ENCODE results near the gene TRIM6. TPM values are rescaled to one million over a fixed set of nuclear protein-coding genes. Genes with fewer than 3 reads are reported as not detected.

TRIM6 gene
- total RNA-seq, 1 experiment from 2014 or later: 30.2 TPM

DNA sequence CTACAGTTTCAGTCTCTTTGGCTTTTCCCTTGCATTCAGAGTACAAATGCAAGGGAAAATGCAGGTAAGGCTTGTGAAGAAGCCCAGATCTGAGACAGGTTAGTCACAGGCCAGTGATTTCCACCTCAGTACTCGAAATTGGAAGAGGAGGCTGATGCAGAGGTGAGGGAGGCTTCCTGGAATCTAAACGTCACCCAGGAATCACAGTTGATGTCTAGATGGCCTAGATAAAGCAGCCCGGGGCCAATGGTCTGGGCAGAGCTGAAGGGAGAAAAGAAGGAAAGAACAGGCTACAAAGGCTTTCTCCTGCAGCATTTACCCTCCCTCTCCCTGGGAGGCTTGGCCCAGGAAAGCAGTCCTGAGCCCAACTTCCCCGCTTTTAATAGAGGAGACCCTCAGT is 8.5 kb downstream of the TRIM6 start (continued):
- TF ChIP-seq, protein P1, sequence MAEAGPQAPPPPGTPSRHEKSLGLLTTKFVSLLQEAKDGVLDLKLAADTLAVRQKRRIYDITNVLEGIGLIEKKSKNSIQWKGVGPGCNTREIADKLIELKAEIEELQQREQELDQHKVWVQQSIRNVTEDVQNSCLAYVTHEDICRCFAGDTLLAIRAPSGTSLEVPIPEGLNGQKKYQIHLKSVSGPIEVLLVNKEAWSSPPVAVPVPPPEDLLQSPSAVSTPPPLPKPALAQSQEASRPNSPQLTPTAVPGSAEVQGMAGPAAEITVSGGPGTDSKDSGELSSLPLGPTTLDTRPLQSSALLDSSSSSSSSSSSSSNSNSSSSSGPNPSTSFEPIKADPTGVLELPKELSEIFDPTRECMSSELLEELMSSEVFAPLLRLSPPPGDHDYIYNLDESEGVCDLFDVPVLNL (CRISPR knock-in tag; IDR thresholded peaks at IDR 0.05; ENCODE audit: borderline replicate concordance, low read depth): no peak
- TF ChIP-seq, protein P2, sequence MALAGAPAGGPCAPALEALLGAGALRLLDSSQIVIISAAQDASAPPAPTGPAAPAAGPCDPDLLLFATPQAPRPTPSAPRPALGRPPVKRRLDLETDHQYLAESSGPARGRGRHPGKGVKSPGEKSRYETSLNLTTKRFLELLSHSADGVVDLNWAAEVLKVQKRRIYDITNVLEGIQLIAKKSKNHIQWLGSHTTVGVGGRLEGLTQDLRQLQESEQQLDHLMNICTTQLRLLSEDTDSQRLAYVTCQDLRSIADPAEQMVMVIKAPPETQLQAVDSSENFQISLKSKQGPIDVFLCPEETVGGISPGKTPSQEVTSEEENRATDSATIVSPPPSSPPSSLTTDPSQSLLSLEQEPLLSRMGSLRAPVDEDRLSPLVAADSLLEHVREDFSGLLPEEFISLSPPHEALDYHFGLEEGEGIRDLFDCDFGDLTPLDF (CRISPR knock-in tag; IDR thresholded peaks at IDR 0.05): no peak
- TF ChIP-seq, protein P3, sequence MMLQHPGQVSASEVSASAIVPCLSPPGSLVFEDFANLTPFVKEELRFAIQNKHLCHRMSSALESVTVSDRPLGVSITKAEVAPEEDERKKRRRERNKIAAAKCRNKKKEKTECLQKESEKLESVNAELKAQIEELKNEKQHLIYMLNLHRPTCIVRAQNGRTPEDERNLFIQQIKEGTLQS (CRISPR knock-in tag; conservative IDR thresholded peaks at IDR 0.05): no peak

DNA sequence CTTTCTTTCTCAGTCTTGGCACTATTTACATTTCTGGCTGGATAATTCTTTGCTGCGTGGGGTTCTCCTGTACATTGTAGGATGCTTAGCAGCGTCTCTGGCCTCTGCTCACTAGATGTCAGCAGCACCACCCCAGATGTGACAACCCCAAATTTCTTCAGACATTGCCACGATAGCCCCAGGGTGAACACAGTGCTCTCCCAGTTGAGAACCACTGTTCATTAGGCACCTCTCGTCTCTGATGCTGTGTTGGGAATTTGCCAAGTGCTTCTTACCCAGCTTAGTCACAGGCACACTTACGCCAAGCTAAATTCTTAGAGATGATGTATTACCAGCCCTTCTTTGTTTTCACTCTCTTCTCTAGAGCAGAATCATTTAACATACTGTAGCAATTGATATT is 9.4 kb downstream of the TRIM6 start:
- H3K36me3 Mint-ChIP-seq: peaks cover 70% of the 10 kb centered on the region
- H3K9me3 Mint-ChIP-seq: no peaks in the 10 kb centered on the region
- TF ChIP-seq ERG (CRISPR knock-in tag; IDR thresholded peaks at IDR 0.05) (no peak), TP53 (CRISPR knock-in tag; IDR thresholded peaks at IDR 0.05) (no peak), ZNF396 (CRISPR knock-in tag; IDR thresholded peaks at IDR 0.05; ENCODE audit: borderline replicate concordance) (no peak), ZNF416 (CRISPR knock-in tag; IDR thresholded peaks at IDR 0.05) (no peak)
- TF ChIP-seq, protein P4, sequence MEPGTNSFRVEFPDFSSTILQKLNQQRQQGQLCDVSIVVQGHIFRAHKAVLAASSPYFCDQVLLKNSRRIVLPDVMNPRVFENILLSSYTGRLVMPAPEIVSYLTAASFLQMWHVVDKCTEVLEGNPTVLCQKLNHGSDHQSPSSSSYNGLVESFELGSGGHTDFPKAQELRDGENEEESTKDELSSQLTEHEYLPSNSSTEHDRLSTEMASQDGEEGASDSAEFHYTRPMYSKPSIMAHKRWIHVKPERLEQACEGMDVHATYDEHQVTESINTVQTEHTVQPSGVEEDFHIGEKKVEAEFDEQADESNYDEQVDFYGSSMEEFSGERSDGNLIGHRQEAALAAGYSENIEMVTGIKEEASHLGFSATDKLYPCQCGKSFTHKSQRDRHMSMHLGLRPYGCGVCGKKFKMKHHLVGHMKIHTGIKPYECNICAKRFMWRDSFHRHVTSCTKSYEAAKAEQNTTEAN (CRISPR knock-in tag; IDR thresholded peaks at IDR 0.05): no peak
- TF ChIP-seq, protein P5, sequence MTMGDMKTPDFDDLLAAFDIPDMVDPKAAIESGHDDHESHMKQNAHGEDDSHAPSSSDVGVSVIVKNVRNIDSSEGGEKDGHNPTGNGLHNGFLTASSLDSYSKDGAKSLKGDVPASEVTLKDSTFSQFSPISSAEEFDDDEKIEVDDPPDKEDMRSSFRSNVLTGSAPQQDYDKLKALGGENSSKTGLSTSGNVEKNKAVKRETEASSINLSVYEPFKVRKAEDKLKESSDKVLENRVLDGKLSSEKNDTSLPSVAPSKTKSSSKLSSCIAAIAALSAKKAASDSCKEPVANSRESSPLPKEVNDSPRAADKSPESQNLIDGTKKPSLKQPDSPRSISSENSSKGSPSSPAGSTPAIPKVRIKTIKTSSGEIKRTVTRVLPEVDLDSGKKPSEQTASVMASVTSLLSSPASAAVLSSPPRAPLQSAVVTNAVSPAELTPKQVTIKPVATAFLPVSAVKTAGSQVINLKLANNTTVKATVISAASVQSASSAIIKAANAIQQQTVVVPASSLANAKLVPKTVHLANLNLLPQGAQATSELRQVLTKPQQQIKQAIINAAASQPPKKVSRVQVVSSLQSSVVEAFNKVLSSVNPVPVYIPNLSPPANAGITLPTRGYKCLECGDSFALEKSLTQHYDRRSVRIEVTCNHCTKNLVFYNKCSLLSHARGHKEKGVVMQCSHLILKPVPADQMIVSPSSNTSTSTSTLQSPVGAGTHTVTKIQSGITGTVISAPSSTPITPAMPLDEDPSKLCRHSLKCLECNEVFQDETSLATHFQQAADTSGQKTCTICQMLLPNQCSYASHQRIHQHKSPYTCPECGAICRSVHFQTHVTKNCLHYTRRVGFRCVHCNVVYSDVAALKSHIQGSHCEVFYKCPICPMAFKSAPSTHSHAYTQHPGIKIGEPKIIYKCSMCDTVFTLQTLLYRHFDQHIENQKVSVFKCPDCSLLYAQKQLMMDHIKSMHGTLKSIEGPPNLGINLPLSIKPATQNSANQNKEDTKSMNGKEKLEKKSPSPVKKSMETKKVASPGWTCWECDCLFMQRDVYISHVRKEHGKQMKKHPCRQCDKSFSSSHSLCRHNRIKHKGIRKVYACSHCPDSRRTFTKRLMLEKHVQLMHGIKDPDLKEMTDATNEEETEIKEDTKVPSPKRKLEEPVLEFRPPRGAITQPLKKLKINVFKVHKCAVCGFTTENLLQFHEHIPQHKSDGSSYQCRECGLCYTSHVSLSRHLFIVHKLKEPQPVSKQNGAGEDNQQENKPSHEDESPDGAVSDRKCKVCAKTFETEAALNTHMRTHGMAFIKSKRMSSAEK (CRISPR knock-in tag; IDR thresholded peaks at IDR 0.05; ENCODE audit: borderline replicate concordance): no peak
- no peak overlapping the region for H3K4me3 Mint-ChIP-seq
- CTCF ChIA-PET: no interaction called here
- DNase-seq (ENCODE audit: low spot score) (no peak), ATAC-seq (no peak)
- H3K27me3 Mint-ChIP-seq (ENCODE audit: low read depth): no peaks in the 10 kb centered on the region
- H3K27ac Mint-ChIP-seq: no peak overlapping the region
- POLR2A ChIA-PET: no interaction called here
- peaks cover 9% of the 10 kb centered on the region for H3K4me1 Mint-ChIP-seq

DNA sequence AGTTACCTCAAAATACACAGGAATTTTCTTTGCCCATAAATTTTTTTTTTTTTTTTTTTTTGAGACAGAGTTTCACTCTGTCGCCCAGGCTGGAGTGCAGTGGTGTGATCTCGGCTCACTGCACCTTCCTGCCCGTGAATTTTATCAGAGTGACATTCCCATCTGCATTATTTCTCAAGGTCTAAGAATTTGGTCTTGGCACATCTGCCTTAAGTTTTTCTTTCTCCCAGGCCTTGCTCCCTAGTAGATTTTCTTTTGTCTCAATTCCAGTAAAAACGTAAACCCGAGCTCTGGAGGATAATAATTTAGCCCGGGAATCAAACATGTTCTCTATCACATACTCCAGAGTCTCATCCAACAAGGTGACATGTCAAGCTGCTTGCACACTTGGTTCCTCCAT is 12.4 kb downstream of the TRIM6 start:
- H3K36me3 Mint-ChIP-seq: peaks cover 78% of the 10 kb centered on the region
- no peak overlapping the region for H3K4me3 Mint-ChIP-seq
- H3K9me3 Mint-ChIP-seq: no peaks in the 10 kb centered on the region
- CTCF ChIA-PET: no interaction called here
- ATAC-seq (no peak), DNase-seq (ENCODE audit: low spot score) (no peak)
- POLR2A ChIA-PET: no interaction called here
- no peak for TF ChIP-seq TP53 (CRISPR knock-in tag; IDR thresholded peaks at IDR 0.05)
- TF ChIP-seq NFE2L1 (CRISPR knock-in tag; IDR thresholded peaks at IDR 0.05): no peak
- TF ChIP-seq SMAD3 (CRISPR knock-in tag; IDR thresholded peaks at IDR 0.05; ENCODE audit: borderline replicate concordance): no peak
- no peak for TF ChIP-seq ARID4B (CRISPR knock-in tag; IDR thresholded peaks at IDR 0.05; ENCODE audit: borderline replicate concordance)
- TF ChIP-seq ZNF232 (CRISPR knock-in tag; IDR thresholded peaks at IDR 0.05): no peak
- no peak for TF ChIP-seq PREB (CRISPR knock-in tag; IDR thresholded peaks at IDR 0.05; ENCODE audit: borderline replicate concordance)
- TF ChIP-seq ZNF121 (CRISPR knock-in tag; IDR thresholded peaks at IDR 0.05): no peak
- TF ChIP-seq SMAD4 (CRISPR knock-in tag; IDR thresholded peaks at IDR 0.05): no peak
- TF ChIP-seq FOXJ3 (CRISPR knock-in tag; IDR thresholded peaks at IDR 0.05; ENCODE audit: borderline replicate concordance): no peak
- TF ChIP-seq ZNF423 (CRISPR knock-in tag; IDR thresholded peaks at IDR 0.05): no peak
- H3K27me3 Mint-ChIP-seq (ENCODE audit: low read depth): no peaks in the 10 kb centered on the region
- H3K27ac Mint-ChIP-seq: no peak overlapping the region
- no peaks in the 10 kb centered on the region for H3K4me1 Mint-ChIP-seq

Data from WTC11 (cell line).